PC-3 (cell line): ENCODE results near the gene DUSP28.

Source experiments
- EZH2 ChIP-seq: fragments of 300-600 bp; sonication (generic); IDR thresholded peaks from one replicate; pipeline ENCODE4 v1.6.1; 2017; ENCODE audit warnings: antibody characterized with exemption, mild to moderate bottlenecking, low read length; ENCODE audit not compliant: unreplicated experiment
- EZH2phosphoT487 ChIP-seq: fragments of 300-600 bp; sonication (generic); IDR thresholded peaks from 2 replicates; pipeline ENCODE4 v1.6.1; 2018; ENCODE audit warnings: mild to moderate bottlenecking, antibody characterized with exemption, low read length, borderline replicate concordance
- TF ChIP-seq, protein P1 (sequence below): fragments of 300-600 bp; sonication (generic); conservative IDR thresholded peaks from 2 replicates; pipeline ENCODE4 v1.5.1; 2017; ENCODE audit warnings: antibody characterized with exemption, low read depth, mild to moderate bottlenecking, low read length

DNA sequence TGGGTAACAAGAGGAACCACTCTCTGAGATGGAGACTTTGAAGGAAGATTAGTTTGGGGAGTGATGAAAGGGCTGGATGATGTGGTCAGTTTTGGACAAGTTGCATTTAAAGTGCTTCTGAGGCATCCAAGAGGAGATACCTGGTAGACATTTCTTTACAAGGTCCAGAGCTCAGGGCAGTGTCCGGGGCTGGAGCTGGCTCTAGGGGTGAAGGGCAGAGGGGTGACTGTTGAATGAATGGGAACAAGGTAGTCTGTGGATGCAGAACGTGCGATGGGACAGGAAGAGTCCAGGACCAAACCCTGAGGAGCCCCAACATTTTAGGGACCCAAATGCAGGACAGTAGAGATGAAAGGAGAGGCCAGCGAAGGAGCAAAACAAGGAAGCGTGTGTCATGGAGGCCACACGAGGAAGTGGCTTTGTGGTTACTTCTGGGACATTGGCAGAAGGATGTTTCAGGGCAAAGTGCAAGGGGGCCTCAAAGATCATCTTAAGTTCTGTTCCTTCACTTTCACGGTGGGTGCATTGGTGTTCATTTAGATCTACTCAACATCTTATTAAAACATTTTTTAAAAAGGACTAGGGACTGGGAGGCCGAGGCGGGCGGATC is 51.5 kb downstream of the DUSP28 start:
- TF ChIP-seq, protein P1, sequence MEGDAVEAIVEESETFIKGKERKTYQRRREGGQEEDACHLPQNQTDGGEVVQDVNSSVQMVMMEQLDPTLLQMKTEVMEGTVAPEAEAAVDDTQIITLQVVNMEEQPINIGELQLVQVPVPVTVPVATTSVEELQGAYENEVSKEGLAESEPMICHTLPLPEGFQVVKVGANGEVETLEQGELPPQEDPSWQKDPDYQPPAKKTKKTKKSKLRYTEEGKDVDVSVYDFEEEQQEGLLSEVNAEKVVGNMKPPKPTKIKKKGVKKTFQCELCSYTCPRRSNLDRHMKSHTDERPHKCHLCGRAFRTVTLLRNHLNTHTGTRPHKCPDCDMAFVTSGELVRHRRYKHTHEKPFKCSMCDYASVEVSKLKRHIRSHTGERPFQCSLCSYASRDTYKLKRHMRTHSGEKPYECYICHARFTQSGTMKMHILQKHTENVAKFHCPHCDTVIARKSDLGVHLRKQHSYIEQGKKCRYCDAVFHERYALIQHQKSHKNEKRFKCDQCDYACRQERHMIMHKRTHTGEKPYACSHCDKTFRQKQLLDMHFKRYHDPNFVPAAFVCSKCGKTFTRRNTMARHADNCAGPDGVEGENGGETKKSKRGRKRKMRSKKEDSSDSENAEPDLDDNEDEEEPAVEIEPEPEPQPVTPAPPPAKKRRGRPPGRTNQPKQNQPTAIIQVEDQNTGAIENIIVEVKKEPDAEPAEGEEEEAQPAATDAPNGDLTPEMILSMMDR, result no peak
- TF ChIP-seq EZH2phosphoT487 (no peak), EZH2 (no peak)
